PC-9 (cell line): ENCODE measurements around the gene PFKM.

ENCODE experiments used
- EZH2 ChIP-seq: fragments of 200-600 bp; sonication (generic); IDR thresholded peaks from 2 replicates; pipeline ENCODE4 v1.8.0; 2017; ENCODE audit warnings: antibody characterized with exemption, low read depth
- TF ChIP-seq, protein P1 (sequence below): fragments of 200-600 bp; sonication (generic); conservative IDR thresholded peaks from 2 replicates; pipeline ENCODE4 v1.6.1; 2017; ENCODE audit warnings: mixed run types, antibody characterized with exemption, mild to moderate bottlenecking, moderate library complexity

DNA sequence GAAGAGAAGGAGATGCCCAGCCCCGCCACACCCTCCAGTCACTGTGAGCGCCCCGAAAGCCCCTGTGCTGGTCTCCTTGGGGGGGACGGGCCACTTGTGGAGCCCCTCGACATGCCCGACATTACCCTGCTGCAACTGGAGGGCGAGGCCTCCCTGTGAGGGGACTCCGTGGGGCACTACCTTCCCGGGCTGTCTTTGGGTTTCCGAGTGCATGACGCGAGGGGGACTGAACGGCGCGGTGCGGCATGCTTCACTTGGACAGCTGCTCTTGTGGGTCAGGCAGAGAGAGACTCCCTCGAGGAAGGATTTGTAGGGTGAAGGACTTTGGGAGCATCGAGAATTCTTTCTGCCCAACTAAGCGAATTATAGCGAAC lies 65.4 kb downstream of the PFKM start:
- TF ChIP-seq, protein P1, sequence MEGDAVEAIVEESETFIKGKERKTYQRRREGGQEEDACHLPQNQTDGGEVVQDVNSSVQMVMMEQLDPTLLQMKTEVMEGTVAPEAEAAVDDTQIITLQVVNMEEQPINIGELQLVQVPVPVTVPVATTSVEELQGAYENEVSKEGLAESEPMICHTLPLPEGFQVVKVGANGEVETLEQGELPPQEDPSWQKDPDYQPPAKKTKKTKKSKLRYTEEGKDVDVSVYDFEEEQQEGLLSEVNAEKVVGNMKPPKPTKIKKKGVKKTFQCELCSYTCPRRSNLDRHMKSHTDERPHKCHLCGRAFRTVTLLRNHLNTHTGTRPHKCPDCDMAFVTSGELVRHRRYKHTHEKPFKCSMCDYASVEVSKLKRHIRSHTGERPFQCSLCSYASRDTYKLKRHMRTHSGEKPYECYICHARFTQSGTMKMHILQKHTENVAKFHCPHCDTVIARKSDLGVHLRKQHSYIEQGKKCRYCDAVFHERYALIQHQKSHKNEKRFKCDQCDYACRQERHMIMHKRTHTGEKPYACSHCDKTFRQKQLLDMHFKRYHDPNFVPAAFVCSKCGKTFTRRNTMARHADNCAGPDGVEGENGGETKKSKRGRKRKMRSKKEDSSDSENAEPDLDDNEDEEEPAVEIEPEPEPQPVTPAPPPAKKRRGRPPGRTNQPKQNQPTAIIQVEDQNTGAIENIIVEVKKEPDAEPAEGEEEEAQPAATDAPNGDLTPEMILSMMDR: no peak
- TF ChIP-seq EZH2: no peak
